Measurements from ENCODE around the gene SPRR1A.

- TF ChIP-seq POLR2A (IDR thresholded peaks at IDR 0.05; ENCODE audit: low read length) (no peak), GATA1 (IDR thresholded peaks at IDR 0.05; ENCODE audit: low read depth, low read length) (no peak)
Observed at GRCh38 chr1:152959273-152959672, 24.6 kb upstream of the SPRR1A start.

Data from erythroblast (primary cell).